CD14-positive monocyte (primary cell): Measurements from ENCODE around the gene MDN1. TPM values are rescaled to one million over a fixed set of nuclear protein-coding genes. Genes with fewer than 3 reads are reported as not detected.
A peak's percentile ranks its signal among the peaks of the same experiment; 100 is the strongest.

Experiments used
- DNase-seq, 3 donors: peaks; one replicate each; pipeline ENCODE4 v3.0.0-alpha.2; 2011 to 2022
- H2AFZ ChIP-seq: 2 replicates; pipeline ENCODE4 v1.6.0; 2012; ENCODE audit warnings: mild to moderate bottlenecking, low read depth, low read length, inconsistent platforms; ENCODE audit not compliant: insufficient read depth, poor library complexity, severe bottlenecking
- H3K27ac ChIP-seq, 2 donors: 1 replicate in 1 of 2; 2 replicates in 1 of 2; pipeline ENCODE4 v1.5.1; 2012 to 2013; ENCODE audit warnings: low read length in 2 of 2, control low read depth in 1 of 2, inconsistent platforms in 1 of 2, low read depth in 1 of 2, mild to moderate bottlenecking in 1 of 2
- H3K27me3 ChIP-seq, 2 donors: one replicate each; pipeline versions ENCODE4 v1.6.0 to v1.6.1; 2011 to 2013; ENCODE audit warnings: low read length in 2 of 2; ENCODE audit not compliant: control insufficient read depth in 2 of 2, insufficient read depth in 2 of 2
- H3K36me3 ChIP-seq, 2 donors: replicated peaks in 1 of 2; 1 replicate in 1 of 2; 2 replicates in 1 of 2; pipeline versions ENCODE4 v1.5.1 to v1.6.1; 2012 to 2013; ENCODE audit warnings: low read length in 2 of 2, control low read depth in 1 of 2, inconsistent platforms in 1 of 2, mild to moderate bottlenecking in 1 of 2; ENCODE audit not compliant: insufficient read depth in 2 of 2, control insufficient read depth in 1 of 2
- H3K4me1 ChIP-seq, 2 donors: 1 replicate in 1 of 2; 2 replicates in 1 of 2; pipeline versions ENCODE4 v1.5.1 to v1.6.1; 2012 to 2013; ENCODE audit warnings: low read length in 2 of 2, control low read depth in 1 of 2, inconsistent platforms in 1 of 2, mild to moderate bottlenecking in 1 of 2, moderate library complexity in 1 of 2; ENCODE audit not compliant: insufficient read depth in 2 of 2, control insufficient read depth in 1 of 2
- H3K4me2 ChIP-seq: replicated peaks from 2 replicates; pipeline ENCODE3; 2012; ENCODE audit warnings: low read length, moderate library complexity, mild to moderate bottlenecking; ENCODE audit not compliant: poor library complexity, severe bottlenecking; ENCODE audit errors: extremely low read depth
- H3K4me3 ChIP-seq, 3 experiments: fragments of 200-600 bp in 1 of 3; sonication (generic) in 1 of 3; replicated peaks in 1 of 3; 1 replicate in 2 of 3; 2 replicates in 1 of 3; pipeline ENCODE4 v1.5.1; 2011 to 2013; ENCODE audit warnings: low read length in 3 of 3, mild to moderate bottlenecking in 3 of 3, control low read depth in 2 of 3, low read depth in 2 of 3, inconsistent platforms in 1 of 3, moderate library complexity in 1 of 3
- H3K79me2 ChIP-seq: 2 replicates; pipeline ENCODE4 v1.6.0; 2012; ENCODE audit warnings: mild to moderate bottlenecking, control low read depth, inconsistent platforms, low read length, moderate library complexity; ENCODE audit not compliant: insufficient read depth
- H3K9ac ChIP-seq: 2 replicates; pipeline ENCODE4 v1.6.0; 2017; ENCODE audit warnings: low read length, mild to moderate bottlenecking; ENCODE audit not compliant: insufficient read depth, poor library complexity, severe bottlenecking
- H3K9me3 ChIP-seq, 2 donors: replicated peaks in 1 of 2; 1 replicate in 1 of 2; 2 replicates in 1 of 2; pipeline versions ENCODE4 v1.5.1 to v1.6.1; 2012 to 2013; ENCODE audit warnings: low read length in 2 of 2, control low read depth in 1 of 2; ENCODE audit not compliant: control insufficient read depth in 1 of 2, insufficient read depth in 1 of 2
- H4K20me1 ChIP-seq: 2 replicates; pipeline ENCODE4 v1.6.0; 2012; ENCODE audit warnings: mild to moderate bottlenecking, low read length, control low read depth, moderate library complexity; ENCODE audit not compliant: insufficient read depth
- H3K27ac Mint-ChIP-seq, 7 donors: one replicate each; pipeline ENCODE4 v1.8.0; 2020; ENCODE audit warnings: mild to moderate bottlenecking in 7 of 7, mixed read lengths in 7 of 7, moderate library complexity in 6 of 7, inconsistent platforms in 2 of 7
- H3K27me3 Mint-ChIP-seq, 3 donors: one replicate each; pipeline ENCODE4 v1.8.0; 2021 to 2022; ENCODE audit warnings: low read depth in 3 of 3, mild to moderate bottlenecking in 3 of 3, mixed read lengths in 3 of 3, moderate library complexity in 3 of 3, inconsistent platforms in 1 of 3
- H3K36me3 Mint-ChIP-seq, 2 donors: one replicate each; pipeline ENCODE4 v1.8.0; 2020; ENCODE audit warnings: mixed read lengths in 2 of 2, inconsistent platforms in 1 of 2, mild to moderate bottlenecking in 1 of 2
- H3K4me1 Mint-ChIP-seq: one replicate; pipeline ENCODE4 v1.8.0; 2020; ENCODE audit warnings: mild to moderate bottlenecking, mixed read lengths
- H3K4me3 Mint-ChIP-seq, 2 donors: one replicate each; pipeline ENCODE4 v1.8.0; 2020; ENCODE audit warnings: mild to moderate bottlenecking in 2 of 2, mixed read lengths in 2 of 2, moderate library complexity in 1 of 2
- H3K9me3 Mint-ChIP-seq, 7 donors: one replicate each; pipeline ENCODE4 v1.8.0; 2020 to 2022; ENCODE audit warnings: mixed read lengths in 7 of 7, mild to moderate bottlenecking in 6 of 7, moderate library complexity in 6 of 7, inconsistent platforms in 2 of 7
- CTCF ChIP-seq: fragments of 200-600 bp; IDR thresholded peaks from one replicate; pipeline ENCODE4 v1.8.0; 2022; ENCODE audit warnings: antibody characterized with exemption, mild to moderate bottlenecking
- WGBS: methylation state at CpG from one replicate; pipeline ENCODE4 v1.1.5; 2013; ENCODE audit warnings: missing lambda C conversion rate; ENCODE audit not compliant: insufficient coverage; 5-methylcytosine and 5-hydroxymethylcytosine counted together
- intact Hi-C, 2 donors: fragments of 100-400 bp; cut with micrococcal nuclease; formaldehyde crosslinking; loops; one replicate each; pipeline versions ENCODE4 v1.15.0 to v1.15.1; 2023
- polyA plus RNA-seq, 3 donors: library from polyadenylated mRNA; depleted of rRNA in 1 of 3; unstranded in 2 of 3; stranded (reverse) in 1 of 3; fragments of 300-500 nt in 2 of 3; fragments of >200 nt in 1 of 3; fragmentation: Illumina TruSeq in 2 of 3; gene quantifications; 1 replicate in 2 of 3; 2 replicates in 1 of 3; pipeline ENCODE4 v1.2.3, GENCODE V29; 2012 to 2021

MDN1 gene
- polyA plus RNA-seq, 3 donors: 0.61 to 6.6 (median 1.8) TPM

DNA sequence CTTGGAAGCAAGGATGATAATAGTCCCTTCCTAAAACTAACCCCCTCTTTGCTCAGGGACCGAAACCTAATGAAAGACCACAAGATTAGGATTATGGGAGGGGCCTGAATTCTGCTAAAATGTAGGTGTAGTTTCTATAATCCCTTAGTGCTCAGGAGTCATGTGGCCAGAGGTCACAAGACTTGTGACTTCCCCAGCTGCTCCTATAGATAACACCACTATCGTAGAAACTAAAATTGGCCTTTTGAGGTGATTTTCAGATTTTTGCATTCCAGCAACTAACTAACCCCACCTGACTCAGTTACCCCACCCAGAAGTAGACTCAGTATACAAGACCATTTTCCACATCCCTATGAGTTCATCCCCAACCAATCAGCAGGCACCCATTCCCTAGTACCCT is 42.1 kb downstream of the MDN1 start:
- intact Hi-C loops: no loop called here
- no peaks in the 10 kb centered on the region for H3K9me3 Mint-ChIP-seq

GRCh38 chr6:89776583-89777233 is 42.9 kb downstream of the MDN1 start:
- Mint-ChIP-seq H3K4me3 (no peak overlapping the region), H3K36me3 (peaks cover 55 to 67% of the 10 kb centered on the region in 2 donors), H3K27ac (no peak overlapping the region), H3K4me1 (no peaks in the 10 kb centered on the region), H3K9me3 (no peaks in the 10 kb centered on the region), H3K27me3 (no peaks in the 10 kb centered on the region)
- H2AFZ ChIP-seq: no peak overlapping the region
- H4K20me1 ChIP-seq: no peaks in the 10 kb centered on the region
- H3K4me2 ChIP-seq: no peak overlapping the region
- H3K27ac ChIP-seq: no peak overlapping the region
- no peaks in the 10 kb centered on the region for H3K79me2 ChIP-seq
- intact Hi-C loops: no loop called here
- no peak for TF ChIP-seq CTCF
- H3K4me1 ChIP-seq: no peaks in the 10 kb centered on the region
- no peaks in the 10 kb centered on the region for H3K9me3 ChIP-seq
- no peak overlapping the region for H3K4me3 ChIP-seq
- no peaks in the 10 kb centered on the region for H3K27me3 ChIP-seq
- no peak overlapping the region for H3K9ac ChIP-seq
- DNase-seq: no peak
- H3K36me3 ChIP-seq: peaks cover 32 to 78% of the 10 kb centered on the region in 2 donors
- WGBS: no CpG with 5 or more reads among the region's 1 CpG

More for the DNA sequence above, 42.1 kb downstream of the MDN1 start:
- no peak overlapping the region for H3K4me2 ChIP-seq
- H3K9ac ChIP-seq: no peak overlapping the region
- H3K4me3 Mint-ChIP-seq: no peak overlapping the region
- H3K4me3 ChIP-seq: no peak overlapping the region
- H3K79me2 ChIP-seq: no peaks in the 10 kb centered on the region
- H4K20me1 ChIP-seq: no peaks in the 10 kb centered on the region
- H3K27ac Mint-ChIP-seq: peak overlapping the region in 1 of 7 donors; percentile 57
- no peak for TF ChIP-seq CTCF
- H3K27me3 Mint-ChIP-seq: no peaks in the 10 kb centered on the region
- no peak for DNase-seq
- H3K4me1 ChIP-seq: no peaks in the 10 kb centered on the region
- no peak overlapping the region for H3K27ac ChIP-seq
- no peaks in the 10 kb centered on the region for H3K27me3 ChIP-seq
- H3K36me3 ChIP-seq: peaks cover 32 to 76% of the 10 kb centered on the region in 2 donors
- no peak overlapping the region for H2AFZ ChIP-seq
- peaks cover 53 to 65% of the 10 kb centered on the region in 2 donors for H3K36me3 Mint-ChIP-seq
- no CpG with 5 or more reads among the region's 2 CpGs for WGBS
- H3K4me1 Mint-ChIP-seq: no peaks in the 10 kb centered on the region
- no peaks in the 10 kb centered on the region for H3K9me3 ChIP-seq
